ENCODE measurements around the gene TMEM170B.

DNA sequence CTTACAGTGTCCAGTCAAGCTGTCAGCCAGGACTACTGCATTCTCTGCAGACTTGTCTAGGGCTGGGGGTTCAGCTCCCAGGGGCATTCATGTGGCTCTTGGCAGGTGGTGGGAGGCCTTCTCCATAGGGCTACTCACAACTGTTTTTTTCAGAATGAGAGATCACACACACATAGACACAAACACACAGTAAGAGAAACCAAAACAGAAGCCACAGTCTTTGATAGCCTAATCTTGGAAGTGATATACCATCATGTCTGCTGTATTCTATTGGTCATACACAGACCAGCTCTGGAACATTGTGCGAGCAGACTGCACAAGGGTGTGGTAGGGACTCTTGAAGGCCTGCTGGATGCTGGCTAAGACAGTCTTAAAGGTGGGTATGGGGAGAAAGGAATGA lies 13.5 kb downstream of the TMEM170B start:
- TF ChIP-seq, protein P1, sequence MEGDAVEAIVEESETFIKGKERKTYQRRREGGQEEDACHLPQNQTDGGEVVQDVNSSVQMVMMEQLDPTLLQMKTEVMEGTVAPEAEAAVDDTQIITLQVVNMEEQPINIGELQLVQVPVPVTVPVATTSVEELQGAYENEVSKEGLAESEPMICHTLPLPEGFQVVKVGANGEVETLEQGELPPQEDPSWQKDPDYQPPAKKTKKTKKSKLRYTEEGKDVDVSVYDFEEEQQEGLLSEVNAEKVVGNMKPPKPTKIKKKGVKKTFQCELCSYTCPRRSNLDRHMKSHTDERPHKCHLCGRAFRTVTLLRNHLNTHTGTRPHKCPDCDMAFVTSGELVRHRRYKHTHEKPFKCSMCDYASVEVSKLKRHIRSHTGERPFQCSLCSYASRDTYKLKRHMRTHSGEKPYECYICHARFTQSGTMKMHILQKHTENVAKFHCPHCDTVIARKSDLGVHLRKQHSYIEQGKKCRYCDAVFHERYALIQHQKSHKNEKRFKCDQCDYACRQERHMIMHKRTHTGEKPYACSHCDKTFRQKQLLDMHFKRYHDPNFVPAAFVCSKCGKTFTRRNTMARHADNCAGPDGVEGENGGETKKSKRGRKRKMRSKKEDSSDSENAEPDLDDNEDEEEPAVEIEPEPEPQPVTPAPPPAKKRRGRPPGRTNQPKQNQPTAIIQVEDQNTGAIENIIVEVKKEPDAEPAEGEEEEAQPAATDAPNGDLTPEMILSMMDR (IDR thresholded peaks at IDR 0.05; ENCODE audit: low read length) = no peak
- no peak for TF ChIP-seq EZH2 (IDR thresholded peaks at IDR 0.05; ENCODE audit: borderline replicate concordance, low read length)

All from OCI-LY1 (cell line).